A549 (cell line): ENCODE results near the gene TTC21A.

ENCODE experiments used
- CBX8 ChIP-seq: fragments of 200-600 bp; sonication (generic); IDR thresholded peaks from 2 replicates; pipeline ENCODE4 v1.6.1; 2016
- CTCF ChIP-seq: fragments of >200 bp; sonication (Bioruptor Twin); formaldehyde crosslinking; IDR thresholded peaks from 3 replicates; pipeline ENCODE4 v1.5.1; 2016
- ESRRA ChIP-seq: fragments of 150-350 bp; IDR thresholded peaks from 2 replicates; pipeline ENCODE4 v1.6.1; 2014; ENCODE audit warnings: mild to moderate bottlenecking, low read length, borderline replicate concordance
- HMGXB4 ChIP-seq: fragments of 250-450 bp; sonication (Bioruptor Pico); IDR thresholded peaks from 2 replicates; pipeline ENCODE4 v1.5.0; 2021; ENCODE audit warnings: mild to moderate bottlenecking, moderate library complexity, borderline replicate concordance
- PBX3 ChIP-seq: IDR thresholded peaks from 2 replicates; pipeline ENCODE4 v1.6.1; 2012
- REST ChIP-seq: fragments of 200-600 bp; sonication (generic); IDR thresholded peaks from 2 replicates; pipeline ENCODE4 v1.6.1; 2016; ENCODE audit warnings: antibody characterized with exemption, mild to moderate bottlenecking, moderate library complexity
- USF2 ChIP-seq: fragments of 450-650 bp; IDR thresholded peaks from 2 replicates; pipeline ENCODE4 v1.6.1; 2014; ENCODE audit warnings: antibody characterized with exemption

- TF ChIP-seq HMGXB4 (CRISPR knock-in tag), result no peak
- no peak for TF ChIP-seq USF2
- TF ChIP-seq CTCF, result no peak
- TF ChIP-seq CBX8, result no peak
- TF ChIP-seq REST, result no peak
- TF ChIP-seq ESRRA, result no peak
- no peak for TF ChIP-seq PBX3
Measured at GRCh38 chr3:39133093-39133490, 25.6 kb downstream of the TTC21A start.
